EL (cell line): ENCODE data around the gene TRMU.

ENCODE experiments used
- DNase-seq: peaks from one replicate; pipeline ENCODE4 v3.0.0-alpha.2; 2016

TRMU gene

DNA sequence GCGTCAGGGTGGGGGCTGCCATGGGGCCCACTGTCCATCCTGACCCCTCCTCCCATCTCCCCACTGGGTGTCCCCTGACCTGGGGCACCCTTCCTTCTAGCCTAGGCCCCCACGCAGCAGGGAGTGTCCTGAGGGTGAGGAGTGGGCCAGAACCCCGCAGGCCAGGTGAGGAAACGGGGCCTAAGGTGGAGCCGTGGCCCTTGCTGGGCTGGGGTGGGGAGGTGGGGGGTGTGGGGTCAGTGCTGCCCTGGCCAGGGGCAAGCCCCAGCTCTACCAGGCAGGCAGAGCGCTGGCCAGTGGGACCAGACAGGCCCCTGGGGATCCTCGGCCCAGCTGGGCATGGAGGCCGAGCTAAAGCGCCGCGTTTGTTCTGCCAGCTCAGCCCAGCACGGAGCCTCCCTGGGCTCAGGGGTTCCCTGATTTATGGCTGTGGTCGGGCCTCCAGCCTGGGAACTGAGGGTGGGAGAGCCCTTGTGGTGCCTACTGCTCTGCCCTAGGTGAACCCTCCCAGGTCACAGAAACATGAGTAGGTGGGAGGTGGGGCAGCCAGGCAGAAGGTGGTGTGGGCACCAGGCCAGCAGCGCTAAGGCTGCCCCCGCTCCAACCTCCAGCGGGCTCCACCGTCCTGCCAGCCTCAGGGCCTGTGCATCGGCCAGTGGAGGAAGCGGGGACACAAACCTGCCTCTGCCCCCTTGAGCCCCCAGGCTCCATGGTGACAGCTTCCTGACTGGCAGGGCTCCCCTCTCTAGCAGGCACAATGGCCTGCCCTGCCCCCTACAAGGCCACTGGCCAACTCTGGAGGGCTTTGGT lies 22.4 kb downstream of the TRMU start:
- no peak for DNase-seq

DNA sequence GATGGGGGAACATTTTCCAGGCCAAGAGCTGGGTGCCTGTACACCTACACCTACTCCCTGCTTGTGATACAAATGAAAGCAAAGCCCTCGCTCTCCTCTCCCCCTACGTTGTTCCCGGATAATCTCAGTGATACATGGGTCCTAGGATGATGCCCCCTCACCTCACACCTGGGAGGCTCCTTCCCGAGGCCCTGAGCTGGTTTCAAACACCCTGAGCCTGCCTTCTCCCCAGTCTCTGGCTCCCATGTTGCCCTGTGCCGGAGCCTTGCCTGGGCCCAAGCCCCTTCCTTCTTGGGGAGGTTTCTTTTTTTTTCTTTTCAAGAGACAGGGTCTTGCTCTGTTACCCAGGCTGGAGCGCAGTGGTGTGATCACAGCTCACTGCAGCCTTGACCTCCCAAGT lies 23.3 kb downstream of the TRMU start:
- DNase-seq: no peak

DNA sequence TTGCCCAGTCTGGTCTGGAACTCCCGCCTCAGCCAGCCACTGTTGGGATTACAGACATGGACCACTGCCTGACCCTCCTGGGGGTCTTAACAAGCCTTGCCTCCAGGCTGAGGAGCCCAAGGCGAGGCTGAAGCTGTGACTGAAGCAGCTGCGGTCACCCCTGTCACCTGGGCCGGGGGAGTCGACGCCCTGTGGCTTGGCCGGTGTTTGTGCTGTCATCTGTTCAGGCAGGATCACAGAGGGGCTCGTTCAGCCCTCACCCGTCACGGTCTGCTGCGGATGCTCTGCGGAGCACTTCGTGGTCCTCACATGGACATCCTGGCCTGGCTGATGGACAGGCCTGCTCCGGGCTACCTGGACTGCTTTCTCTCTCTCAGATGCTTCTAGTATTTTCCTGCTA lies 23.8 kb downstream of the TRMU start:
- DNase-seq: no peak

DNA sequence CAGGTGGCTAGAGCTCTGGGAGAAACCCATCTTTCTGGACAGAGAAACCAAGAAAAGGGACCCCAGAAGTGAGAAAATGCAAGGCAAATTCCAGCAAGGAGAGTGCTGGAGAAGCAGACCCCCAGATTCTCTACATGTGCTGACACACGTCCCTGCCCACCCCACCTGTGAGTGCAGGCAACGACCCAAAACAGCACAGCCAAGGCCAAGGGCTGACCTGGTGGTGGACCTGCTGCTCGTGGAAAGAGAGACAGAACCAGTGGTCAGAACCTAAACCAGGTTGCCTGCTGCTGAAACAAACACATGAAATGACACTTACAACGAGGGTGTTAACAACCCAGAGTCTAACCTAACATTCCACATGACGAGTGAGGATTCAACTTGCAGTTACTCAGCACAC lies 24.6 kb downstream of the TRMU start:
- DNase-seq: no peak

DNA sequence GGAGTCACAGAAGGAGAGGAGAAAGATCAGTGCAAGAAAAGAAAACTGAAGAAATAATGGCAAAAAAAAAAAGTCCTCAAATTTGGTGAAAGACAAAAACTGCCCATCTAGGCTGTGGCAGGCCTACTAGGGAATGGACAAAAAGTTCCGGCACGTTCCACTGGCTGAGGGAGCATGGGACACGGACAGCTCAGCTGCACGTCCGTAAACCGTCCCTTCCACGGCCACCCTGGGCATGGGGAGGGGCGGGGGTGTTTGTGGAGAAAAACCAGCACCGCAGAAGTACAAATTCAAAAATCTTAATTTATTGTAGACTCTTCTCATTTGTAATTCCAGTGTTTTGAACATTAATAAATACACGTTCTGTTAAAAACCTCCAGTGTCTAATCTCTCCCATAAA lies 25.4 kb downstream of the TRMU start:
- no peak for DNase-seq

DNA sequence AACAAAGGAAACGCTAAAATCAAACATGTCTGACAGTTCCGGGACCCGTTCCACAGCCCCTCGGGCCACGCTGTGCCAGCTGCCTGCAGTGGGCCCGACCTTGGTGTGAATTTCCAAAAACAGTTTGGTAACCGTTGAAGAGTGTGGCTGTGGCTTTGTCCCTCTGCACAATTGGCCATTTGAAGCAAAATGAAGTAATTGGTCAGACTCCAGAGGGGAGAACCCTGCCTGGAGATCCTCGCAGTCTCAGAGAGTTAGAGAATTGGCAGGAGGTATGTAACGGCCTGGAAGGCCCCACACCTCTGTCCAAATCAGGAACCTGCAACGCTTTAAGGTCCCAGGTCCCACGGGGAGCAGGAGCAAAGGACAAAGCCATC lies 26.3 kb downstream of the TRMU start:
- DNase-seq: no peak

DNA sequence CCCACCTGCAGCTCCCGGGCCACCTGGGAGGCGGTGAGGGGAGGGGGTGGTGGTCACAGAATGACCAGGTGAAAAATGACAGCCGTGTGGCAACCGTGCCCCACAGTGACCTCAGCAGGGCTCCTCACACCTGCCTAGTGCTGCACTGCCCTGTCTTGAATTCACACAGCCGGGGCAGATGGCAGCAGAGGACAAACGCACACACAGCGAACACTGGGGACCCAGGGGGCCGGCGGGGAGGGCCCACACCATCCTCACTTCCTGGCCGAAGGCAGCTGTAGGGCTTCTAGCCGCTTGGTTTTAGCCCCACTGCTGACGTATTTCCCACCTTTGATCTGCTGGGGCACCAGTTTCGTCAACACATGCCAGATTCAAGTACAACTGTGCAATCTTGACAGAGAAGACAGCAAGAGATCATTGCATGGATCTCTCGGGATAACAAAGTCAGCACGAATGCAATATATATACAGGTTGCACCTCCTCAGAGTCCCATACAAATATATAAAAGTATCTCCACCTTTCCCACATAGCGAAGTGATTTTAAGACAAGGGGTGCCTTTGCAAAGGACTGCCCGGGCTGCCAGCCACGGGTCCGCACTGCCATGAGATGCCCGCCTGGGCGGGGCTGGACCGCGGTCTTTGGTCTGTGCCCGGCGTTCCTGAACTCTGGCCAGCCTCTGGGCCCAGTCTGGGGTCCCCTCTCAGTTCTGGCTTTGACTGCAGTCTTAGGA lies 26.9 kb downstream of the TRMU start:
- no peak for DNase-seq

DNA sequence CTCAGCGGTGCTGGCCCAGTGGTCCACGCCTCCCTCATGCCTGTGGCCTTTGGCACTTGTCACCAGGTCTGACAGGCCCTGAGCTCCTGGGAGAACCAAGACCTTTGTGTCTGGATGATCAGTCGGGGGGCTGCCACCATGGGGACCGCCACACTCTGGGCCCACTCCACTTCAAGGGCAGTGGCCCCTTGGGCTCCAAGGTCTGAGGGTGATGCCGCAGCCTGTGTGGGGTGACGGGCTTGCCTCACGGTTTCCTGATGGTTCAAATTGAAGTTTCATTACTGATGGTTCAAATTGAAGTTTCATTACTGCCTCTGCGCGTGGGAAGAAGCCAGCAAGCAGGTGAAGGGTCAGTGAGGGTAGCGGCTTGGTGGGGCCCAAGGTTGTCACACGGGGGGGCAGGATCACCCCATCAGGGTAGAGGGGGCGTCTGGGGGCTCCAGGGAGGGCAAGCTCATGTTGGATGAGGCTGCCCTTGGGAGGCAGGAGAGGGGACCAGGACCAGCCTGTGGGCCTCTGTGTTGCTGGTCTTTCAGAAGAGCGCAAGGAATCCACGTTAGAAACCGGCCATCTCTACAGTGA lies 27.5 kb downstream of the TRMU start:
- no peak for DNase-seq

DNA sequence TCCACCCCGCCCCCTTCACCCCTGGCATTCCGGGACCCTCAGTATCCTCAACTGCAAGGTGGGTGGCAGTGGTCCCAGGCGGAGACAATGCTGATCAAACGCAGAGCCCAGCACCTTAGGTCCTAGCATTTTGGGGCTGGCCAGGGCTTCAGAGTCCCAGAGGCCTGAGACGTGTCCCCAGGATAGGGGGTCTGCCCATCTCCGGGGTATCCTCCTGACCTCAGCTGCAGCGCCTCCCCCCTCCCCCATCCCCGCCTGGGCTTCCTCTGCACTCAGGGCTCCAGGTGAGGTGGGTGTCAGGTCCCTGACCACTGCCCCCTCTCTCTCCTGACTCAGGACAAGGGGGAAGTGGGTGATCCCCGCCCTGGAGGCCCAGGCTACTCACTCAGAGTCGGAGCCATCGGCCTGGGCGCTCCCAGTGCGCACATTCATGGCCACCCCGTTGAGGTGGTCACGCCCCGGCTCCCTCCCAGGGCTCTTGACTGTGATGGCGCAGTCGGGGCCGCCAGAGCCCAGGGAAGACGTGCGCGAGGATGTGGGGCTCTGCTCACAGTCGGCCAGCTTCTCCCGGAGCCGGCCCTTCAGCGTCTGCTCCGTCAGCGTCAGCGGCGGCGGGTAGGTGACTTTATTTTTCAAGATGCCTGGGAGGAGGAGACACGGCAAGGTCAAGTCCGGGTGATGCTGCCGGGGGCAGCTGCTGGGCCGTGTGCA lies 28.3 kb downstream of the TRMU start:
- no peak for DNase-seq

DNA sequence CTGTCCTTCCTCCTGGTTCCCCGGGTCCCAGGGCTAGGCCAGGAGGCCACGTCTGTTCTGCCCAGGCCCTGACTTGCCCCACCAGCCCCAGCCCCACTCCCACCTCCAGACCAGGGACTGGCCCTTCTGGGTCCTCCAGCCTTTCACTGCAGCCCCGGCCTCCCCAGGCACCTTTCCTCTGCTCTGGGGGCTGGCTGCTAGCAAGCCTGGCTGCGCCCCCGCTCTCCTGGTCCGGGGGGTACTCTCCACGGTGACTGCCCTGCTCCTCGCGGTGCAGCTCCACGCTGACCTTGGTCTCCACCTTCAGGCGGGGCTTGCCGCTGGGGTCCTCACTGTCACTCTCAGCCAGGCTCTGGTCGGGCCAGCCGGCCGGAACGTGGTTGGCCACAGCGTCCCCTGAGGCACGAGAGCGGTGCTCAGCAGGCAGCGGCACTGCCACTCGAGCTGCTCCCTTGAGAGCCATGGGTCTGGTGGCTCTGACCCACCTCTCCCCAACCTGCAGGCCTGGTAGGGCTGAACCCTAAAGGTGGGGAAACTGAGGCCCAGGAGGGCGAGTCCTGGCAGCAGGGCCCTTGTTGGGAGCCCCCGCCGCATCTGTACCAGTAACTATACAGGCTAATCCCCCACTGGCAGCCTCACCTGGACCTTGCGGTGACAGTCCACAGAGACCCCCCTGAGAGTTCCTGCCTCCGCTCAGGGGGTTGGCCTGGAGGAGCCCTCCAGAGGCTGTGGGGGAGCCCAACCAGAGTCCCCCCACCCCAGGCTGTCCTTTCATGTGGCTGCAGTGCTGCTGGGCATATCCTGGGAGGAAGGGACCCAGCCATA lies 29.0 kb downstream of the TRMU start:
- no peak for DNase-seq

DNA sequence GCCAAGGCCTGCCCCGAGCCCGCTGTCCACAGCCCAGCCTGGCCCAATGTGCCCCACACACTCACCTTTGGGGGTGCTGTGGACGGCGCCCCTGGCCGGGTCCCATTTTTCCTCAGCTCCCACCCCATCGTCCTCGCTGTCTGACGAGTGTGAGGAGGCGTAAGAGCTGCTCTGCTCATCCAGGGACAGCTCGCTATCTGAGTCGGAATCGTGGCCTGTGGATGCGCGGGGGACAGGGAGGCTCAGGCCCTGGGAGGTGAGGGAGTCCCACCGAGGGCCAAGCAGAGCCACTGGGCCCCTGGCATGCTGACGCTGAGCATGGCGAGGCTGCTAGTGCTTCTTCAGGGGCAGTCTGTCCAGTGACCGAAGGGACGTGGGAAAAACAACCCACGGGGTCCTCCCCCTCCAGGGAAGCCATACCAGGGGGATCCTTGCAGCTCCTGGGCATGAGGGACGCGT lies 29.7 kb downstream of the TRMU start:
- no peak for DNase-seq

DNA sequence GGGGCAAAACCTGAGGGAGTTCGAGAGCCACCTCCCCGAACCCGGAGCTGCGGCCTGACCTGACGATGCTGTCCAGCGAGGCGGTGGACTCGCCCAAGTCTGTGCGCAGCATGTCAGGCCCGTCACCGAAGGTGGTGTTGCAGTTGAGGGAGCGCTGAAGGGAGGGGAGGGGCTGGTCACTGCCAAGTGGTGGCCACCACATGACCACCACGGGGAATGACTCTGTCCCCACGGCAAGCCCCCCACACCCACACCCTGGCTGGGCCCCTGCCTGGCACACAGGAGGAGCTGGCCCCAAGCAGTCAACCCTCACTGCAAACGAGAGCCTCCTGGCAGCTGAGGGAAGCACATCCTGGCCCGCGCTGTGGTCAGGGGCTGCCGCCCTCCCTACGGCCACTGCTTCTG lies 30.8 kb downstream of the TRMU start:
- no peak for DNase-seq

DNA sequence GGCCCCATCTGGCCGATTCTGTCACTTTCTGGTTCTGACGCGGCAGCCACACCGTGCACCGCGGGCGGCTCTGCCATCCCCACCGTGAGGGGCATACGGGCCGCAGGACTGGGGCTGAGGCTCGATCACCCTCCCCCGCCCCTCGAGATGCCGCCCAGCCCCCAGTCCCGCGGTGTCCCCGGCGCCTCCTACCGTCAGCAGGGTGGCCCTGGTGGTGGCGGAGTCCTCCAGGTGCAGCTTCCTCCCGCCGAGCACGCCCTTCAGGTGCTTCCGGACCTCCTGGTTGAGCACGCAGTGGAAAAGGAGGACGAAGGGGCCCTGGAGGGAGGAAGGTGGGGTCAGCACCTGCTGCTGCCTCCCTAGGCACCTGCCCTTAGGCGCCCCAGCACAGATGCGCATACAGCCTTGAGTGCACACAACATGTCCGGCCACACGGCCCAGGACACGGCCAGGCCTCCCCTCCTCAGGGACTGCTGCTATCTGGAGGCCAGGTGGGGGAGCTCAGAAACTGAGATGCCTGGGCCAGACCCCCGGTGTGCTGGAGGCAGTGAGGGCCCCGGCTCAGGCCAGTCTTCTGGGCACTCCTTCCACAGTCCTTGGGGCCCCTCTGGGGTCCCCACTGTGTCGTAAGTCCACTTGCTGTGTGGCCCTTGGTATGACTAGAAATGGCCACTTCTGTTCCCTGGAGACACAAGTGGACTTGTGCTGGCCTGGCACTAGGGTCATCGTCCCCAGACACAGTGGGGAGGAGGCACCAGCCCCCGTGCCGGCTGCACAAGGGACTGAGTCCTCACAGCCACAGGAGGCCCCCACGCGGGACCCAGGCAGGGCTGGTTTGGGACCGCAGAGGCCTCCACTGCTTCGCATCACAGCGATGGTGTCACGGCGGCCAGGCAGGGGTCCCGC lies 31.5 kb downstream of the TRMU start:
- no peak for DNase-seq

DNA sequence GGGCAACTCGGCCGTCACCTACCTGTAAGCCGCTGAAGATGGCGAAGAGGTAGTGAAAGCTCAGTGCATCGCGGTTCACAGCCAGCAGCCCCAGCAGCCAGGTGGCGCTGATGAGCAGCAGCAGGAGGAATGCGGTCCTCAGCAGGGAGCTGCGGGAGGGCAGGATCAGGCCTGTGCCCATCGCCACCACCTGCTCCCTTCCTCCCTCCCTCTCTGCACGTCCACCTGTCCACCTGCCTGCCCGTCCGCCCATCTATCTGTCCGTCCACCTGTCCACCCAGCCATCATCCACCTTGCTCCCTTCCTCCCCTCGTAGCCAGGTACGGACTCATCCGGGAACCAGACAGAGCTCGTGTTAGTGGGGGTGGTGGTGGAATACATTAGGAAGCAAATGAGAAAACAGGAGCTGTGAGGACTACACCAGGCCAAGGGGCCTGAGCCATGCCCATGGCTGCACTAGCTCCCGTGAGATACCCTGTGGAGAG lies 32.2 kb downstream of the TRMU start:
- peak; percentile 49 for DNase-seq

DNA sequence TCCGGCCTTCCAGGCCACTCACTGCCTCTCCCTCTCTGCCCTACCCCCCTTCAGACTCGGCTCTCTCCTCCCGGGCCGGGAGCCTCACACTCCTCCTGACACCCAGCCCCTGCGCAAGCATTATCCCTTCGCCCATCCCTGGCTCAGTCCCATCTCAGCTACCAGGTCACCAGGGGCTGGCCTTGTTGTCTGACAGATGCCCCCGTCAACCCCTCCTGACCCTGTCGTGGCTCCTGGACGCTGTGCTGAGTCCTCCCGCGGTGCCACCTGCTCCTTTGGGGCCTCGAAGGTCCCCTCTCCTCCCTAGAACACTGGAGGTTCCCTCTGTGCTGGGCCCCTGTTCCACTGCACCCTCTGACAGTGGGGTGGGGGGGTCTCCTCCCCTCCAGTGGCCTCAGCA lies 32.9 kb downstream of the TRMU start:
- no peak for DNase-seq

DNA sequence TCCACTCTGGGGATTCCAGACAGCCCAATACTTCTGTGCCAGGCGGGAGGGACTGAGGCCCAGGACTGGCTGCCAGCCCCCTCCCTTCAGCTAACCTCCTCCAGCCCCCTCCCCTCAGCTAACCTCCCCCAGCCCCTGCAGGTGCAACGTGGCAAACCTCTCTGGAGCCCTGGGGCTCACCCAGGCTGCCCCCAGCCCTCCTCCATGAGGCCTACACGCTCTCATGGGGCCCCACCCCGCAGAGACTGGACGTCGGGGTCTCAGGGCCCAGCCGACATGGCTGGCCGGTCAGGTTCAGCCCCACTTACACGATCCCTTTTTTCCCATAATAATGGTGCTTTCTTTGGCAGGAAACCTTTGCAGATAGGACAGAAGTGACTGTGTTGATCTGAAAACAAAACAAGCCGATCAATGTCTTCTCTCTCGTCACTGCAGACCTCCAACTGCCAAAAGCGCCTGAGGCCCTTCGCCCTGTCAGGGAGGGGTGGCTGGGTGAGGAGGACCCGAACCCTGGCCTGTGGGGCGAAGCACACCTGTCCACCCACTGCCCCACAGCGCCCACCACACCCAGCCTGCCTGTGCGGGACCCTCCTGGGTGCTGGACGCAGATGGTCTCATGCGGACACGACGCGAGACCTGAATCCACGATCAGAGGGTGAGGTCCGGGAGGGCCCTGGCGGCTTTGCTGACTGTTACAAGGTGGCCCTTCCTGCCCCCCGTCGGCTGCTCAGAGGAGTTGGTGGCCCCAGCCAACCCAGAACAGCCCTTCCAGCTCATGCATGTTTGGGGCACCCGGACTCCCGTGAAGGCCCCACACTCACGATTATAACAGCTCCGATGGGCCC lies 33.6 kb downstream of the TRMU start:
- DNase-seq: no peak

DNA sequence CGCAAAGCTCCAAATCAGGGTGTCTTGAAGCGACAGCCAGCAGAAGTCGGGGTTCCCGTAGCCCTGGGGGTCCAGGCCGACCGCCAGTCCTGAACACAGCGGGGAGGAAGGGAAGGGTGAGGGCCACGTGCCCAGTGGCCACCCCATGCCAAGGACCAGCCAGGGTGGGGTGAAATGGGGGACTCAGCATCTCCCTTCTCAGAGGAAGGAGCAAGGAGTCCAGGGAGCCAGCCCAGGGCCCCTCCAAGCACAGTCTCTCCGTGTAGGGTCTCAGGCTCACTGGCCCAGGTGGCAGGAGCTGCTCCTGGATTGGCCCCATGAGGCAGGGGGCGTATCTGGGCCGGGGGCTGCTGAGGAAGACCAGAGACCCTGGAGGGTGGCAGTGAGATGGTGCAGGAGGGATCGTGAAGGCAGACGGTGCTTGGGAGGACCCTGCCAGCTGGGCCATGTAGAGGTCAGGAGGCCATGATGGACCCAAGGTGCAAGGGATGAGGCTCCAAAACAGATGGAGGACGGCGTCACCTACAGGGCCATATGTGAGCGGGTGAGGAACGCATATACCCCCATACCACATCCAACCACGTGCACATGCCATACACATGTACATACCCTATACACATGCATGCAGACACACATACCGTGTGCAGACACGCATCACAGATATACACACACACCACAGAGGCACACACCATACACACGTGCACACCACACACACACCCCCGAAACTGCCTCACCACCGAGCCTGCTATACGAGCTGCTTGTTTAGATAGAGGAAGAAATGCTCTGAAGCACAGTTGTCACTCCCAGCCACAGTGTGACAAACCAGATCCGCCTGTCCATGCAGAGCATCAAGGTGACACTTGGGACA lies 34.4 kb downstream of the TRMU start:
- no peak for DNase-seq

DNA sequence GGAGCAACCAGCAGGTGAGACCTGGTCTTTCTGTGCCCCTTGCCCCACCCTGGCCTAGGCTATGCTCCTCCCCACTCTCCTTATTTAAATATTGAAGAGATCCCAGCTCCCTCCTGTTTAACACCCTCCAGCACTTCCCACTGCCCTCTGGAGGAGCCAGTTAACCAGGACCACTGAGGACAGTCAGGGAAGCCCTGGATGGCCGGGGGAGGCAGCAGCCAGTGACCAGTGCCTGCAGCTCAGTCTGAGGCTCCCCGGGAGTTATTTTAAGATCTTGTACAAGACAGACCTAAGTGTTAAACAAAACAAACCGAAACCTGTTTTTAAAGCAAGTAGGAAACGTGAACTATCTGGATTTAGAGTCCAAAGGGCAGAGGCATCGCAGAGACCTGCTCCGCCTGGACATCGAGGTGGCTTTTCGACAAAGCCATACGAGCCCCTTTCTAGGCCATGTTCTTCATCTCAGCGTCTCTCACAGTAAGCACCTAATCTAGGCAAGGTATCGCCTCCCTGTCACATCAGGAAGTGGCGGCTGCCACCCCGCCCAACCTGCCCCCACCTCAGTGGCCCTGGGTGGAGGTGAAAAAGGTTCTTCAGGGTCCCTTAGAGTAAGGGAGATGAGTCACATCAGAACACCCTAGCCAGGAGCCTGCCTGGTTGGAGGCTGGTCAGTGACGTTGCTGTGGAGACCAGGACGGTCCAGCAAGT lies 35.2 kb downstream of the TRMU start:
- DNase-seq: no peak
